Stimulated activated CD8-positive, alpha-beta memory T cell treated with anti-CD3 and anti-CD28 coated beads, Interleukin-7, amount 100 ng/mL, for 24 hours (primary cell): ENCODE measurements around the gene PRPH2.
A peak's percentile ranks its signal among the peaks of the same experiment; 100 is the strongest.
"Not testable (repeated sequence)": the region's sequence is repeated elsewhere in the genome, so short reads cannot be mapped to it uniquely, and the experiment has no call there.

ENCODE experiments used
- DNase-seq: peaks from one replicate; pipeline ENCODE4 v3.0.0-alpha.2; 2020; ENCODE audit warnings: low read depth

Gene PRPH2

GRCh38 chr6:42742116-42742894, 19.9 kb upstream of the PRPH2 start:
- no peak for DNase-seq

- DNase-seq: no peak
These were observed 18.3 kb upstream of the PRPH2 start for GRCh38 chr6:42740725-42741124.

- DNase-seq: no peak
These were observed 13.6 kb upstream of the PRPH2 start for GRCh38 chr6:42735976-42736375.

GRCh38 chr6:42733867-42734481, 11.6 kb upstream of the PRPH2 start:
- not testable (repeated sequence) for DNase-seq

GRCh38 chr6:42729731-42730130, 7.3 kb upstream of the PRPH2 start:
- DNase-seq: no peak

- no peak for DNase-seq
These were observed 5.2 kb upstream of the PRPH2 start for GRCh38 chr6:42727627-42728026.

- no peak for DNase-seq
These were observed 4.8 kb upstream of the PRPH2 start for GRCh38 chr6:42727087-42727611.

GRCh38 chr6:42726485-42727086, 4.2 kb upstream of the PRPH2 start:
- DNase-seq: peak; percentile 33

GRCh38 chr6:42726026-42726425, 3.6 kb upstream of the PRPH2 start:
- DNase-seq: no peak

GRCh38 chr6:42724825-42725224, 2.4 kb upstream of the PRPH2 start:
- DNase-seq: no peak

- DNase-seq: no peak
These were observed 1.7 kb downstream of the PRPH2 start for GRCh38 chr6:42720739-42721138.

- DNase-seq: no peak
These were observed 6.5 kb downstream of the PRPH2 start for GRCh38 chr6:42715871-42716270.

- no peak for DNase-seq
These were observed 8.2 kb downstream of the PRPH2 start for GRCh38 chr6:42714098-42714761.

- no peak for DNase-seq
These were observed 10.5 kb downstream of the PRPH2 start for GRCh38 chr6:42711930-42712329.

GRCh38 chr6:42710316-42710715, 12.1 kb downstream of the PRPH2 start:
- DNase-seq: no peak

- DNase-seq: no peak
These were observed 12.5 kb downstream of the PRPH2 start for GRCh38 chr6:42709871-42710270.

- no peak for DNase-seq
These were observed 14.3 kb downstream of the PRPH2 start for GRCh38 chr6:42708096-42708495.

- DNase-seq: no peak
These were observed 14.8 kb downstream of the PRPH2 start for GRCh38 chr6:42707595-42707994.

- DNase-seq: no peak
These were observed 17.4 kb downstream of the PRPH2 start for GRCh38 chr6:42704937-42705374.

GRCh38 chr6:42704251-42704936, 18.0 kb downstream of the PRPH2 start:
- no peak for DNase-seq

GRCh38 chr6:42702786-42703185, 19.6 kb downstream of the PRPH2 start:
- DNase-seq: not testable (repeated sequence)

- no peak for DNase-seq
These were observed 20.2 kb downstream of the PRPH2 start for GRCh38 chr6:42702200-42702599.
